HCT116 (cell line): ENCODE data around the gene HNF1B.

Source experiments
- CEBPB ChIP-seq: IDR thresholded peaks from 2 replicates; pipeline ENCODE4 v1.6.1; 2012; ENCODE audit warnings: low read depth
- CTCF ChIP-seq, 3 experiments: fragments of 200-600 bp in 1 of 3; sonication (generic) in 1 of 3; IDR thresholded peaks in 2 of 3; conservative IDR thresholded peaks in 1 of 3; 2 replicates each; pipeline ENCODE4 v1.5.1; 2012 to 2017; ENCODE audit warnings: low read depth in 2 of 3, low read length in 2 of 3, antibody characterized with exemption in 1 of 3, borderline replicate concordance in 1 of 3, control low read depth in 1 of 3, mild to moderate bottlenecking in 1 of 3, mixed read lengths in 1 of 3, mixed run types in 1 of 3, moderate library complexity in 1 of 3; ENCODE audit not compliant: insufficient read depth in 1 of 3
- SP1 ChIP-seq: IDR thresholded peaks from 2 replicates; pipeline ENCODE4 v1.6.1; 2012; ENCODE audit warnings: low read depth

DNA sequence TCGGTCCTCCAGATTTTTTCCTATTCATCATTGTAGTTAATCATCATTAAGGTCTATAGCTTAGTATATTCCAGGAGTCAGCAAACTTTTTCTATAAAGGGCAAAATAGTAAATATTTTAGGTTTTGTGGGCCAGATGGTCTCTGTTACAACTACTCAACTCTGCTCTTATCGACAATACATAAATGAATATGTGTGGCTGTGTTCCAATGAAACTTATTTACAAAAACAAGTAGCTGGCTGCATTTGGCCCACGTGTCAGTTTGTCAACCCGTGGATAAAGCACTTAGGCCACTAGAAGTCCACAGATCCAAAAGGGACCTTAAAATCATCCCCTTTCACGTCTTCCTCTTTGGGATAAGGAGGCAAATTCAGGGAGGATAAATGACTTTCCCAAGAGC lies 5.4 kb upstream of the HNF1B start:
- no peak for TF ChIP-seq CEBPB
- TF ChIP-seq SP1 = no peak
- no peak for TF ChIP-seq CTCF (IDR thresholded peaks at IDR 0.05 in 2 of 3, conservative IDR thresholded peaks at IDR 0.05 in 1 of 3; ENCODE audit: borderline replicate concordance in 1 of 3, insufficient read depth in 1 of 3, low read depth in 2 of 3, low read length in 2 of 3)
